CD4-positive, alpha-beta memory T cell (primary cell): Measurements from ENCODE around the gene CLEC3B. TPM values are rescaled to one million over a fixed set of nuclear protein-coding genes. Genes with fewer than 3 reads are reported as not detected.
"Not testable (repeated sequence)": the region's sequence is repeated elsewhere in the genome, so short reads cannot be mapped to it uniquely, and the experiment has no call there.

Source experiments
- CTCF ChIA-PET: fragments of 350-600 bp; sonication (Branson Sonifier 250); formaldehyde crosslinking; loops from one replicate; lab custom pipeline; 2021; ENCODE audit warnings: inconsistent platforms; ENCODE audit not compliant: partially characterized antibody; lab: Charles Lee
- POLR2A ChIA-PET: fragments of 350-600 bp; sonication (Branson Sonifier 250); formaldehyde crosslinking; loops from one replicate; lab custom pipeline; 2021; ENCODE audit not compliant: partially characterized antibody; lab: Charles Lee
- DNase-seq, 5 donors: peaks; one replicate each; pipeline versions ENCODE4 v3.0.0 to v3.0.0-alpha.2; 2020 to 2022; ENCODE audit warnings: mixed read lengths in 1 of 5
- H3K27ac ChIP-seq: one replicate; pipeline ENCODE4 v1.7.0; 2013; ENCODE audit warnings: low read depth, low read length
- H3K27me3 ChIP-seq: 2 replicates; pipeline ENCODE4 v1.7.0; 2013; ENCODE audit warnings: mild to moderate bottlenecking, low read length, moderate library complexity; ENCODE audit not compliant: insufficient read depth
- H3K36me3 ChIP-seq: 2 replicates; pipeline ENCODE4 v1.7.0; 2013; ENCODE audit warnings: mild to moderate bottlenecking, low read length, moderate library complexity; ENCODE audit not compliant: insufficient read depth
- H3K4me1 ChIP-seq: 2 replicates; pipeline ENCODE4 v1.7.0; 2013; ENCODE audit warnings: mild to moderate bottlenecking, low read length, moderate library complexity; ENCODE audit not compliant: insufficient read depth
- H3K4me3 ChIP-seq, 2 donors: one replicate each; pipeline ENCODE4 v1.7.0; 2013; ENCODE audit warnings: low read length in 2 of 2, mild to moderate bottlenecking in 1 of 2
- H3K9me3 ChIP-seq, 2 donors: one replicate each; pipeline ENCODE4 v1.7.0; 2013; ENCODE audit warnings: low read length in 2 of 2, control low read depth in 1 of 2; ENCODE audit not compliant: control insufficient read depth in 1 of 2
- H3K27ac Mint-ChIP-seq, 7 donors: one replicate each; pipeline ENCODE4 v1.8.0; 2020 to 2021; ENCODE audit warnings: mixed read lengths in 7 of 7, mild to moderate bottlenecking in 6 of 7, inconsistent platforms in 3 of 7, moderate library complexity in 3 of 7
- H3K27me3 Mint-ChIP-seq, 2 donors: one replicate each; pipeline ENCODE4 v1.8.0; 2020 to 2021; ENCODE audit warnings: mixed read lengths in 2 of 2
- H3K36me3 Mint-ChIP-seq, 2 donors: one replicate each; pipeline ENCODE4 v1.8.0; 2020 to 2021; ENCODE audit warnings: mixed read lengths in 2 of 2, inconsistent platforms in 1 of 2, mild to moderate bottlenecking in 1 of 2
- H3K4me1 Mint-ChIP-seq, 4 donors: one replicate each; pipeline ENCODE4 v1.8.0; 2020 to 2021; ENCODE audit warnings: mixed read lengths in 4 of 4, mild to moderate bottlenecking in 1 of 4
- H3K4me3 Mint-ChIP-seq, 8 donors: one replicate each; pipeline ENCODE4 v1.8.0; 2020 to 2021; ENCODE audit warnings: mixed read lengths in 8 of 8, mild to moderate bottlenecking in 7 of 8, moderate library complexity in 6 of 8, inconsistent platforms in 3 of 8
- H3K9me3 Mint-ChIP-seq, 8 donors: one replicate each; pipeline ENCODE4 v1.8.0; 2020 to 2021; ENCODE audit warnings: mixed read lengths in 8 of 8, mild to moderate bottlenecking in 5 of 8, inconsistent platforms in 3 of 8, moderate library complexity in 1 of 8
- intact Hi-C: fragments of 100-400 bp; cut with micrococcal nuclease; formaldehyde crosslinking; loops from one replicate; pipeline ENCODE4 v1.15.1; 2023
- polyA plus RNA-seq, 2 donors: library from polyadenylated mRNA; unstranded; fragments of 300-500 nt; fragmentation: Illumina TruSeq; gene quantifications; one replicate each; pipeline ENCODE4 v1.2.3, GENCODE V29; 2021
- total RNA-seq, 2 experiments: library from RNA; stranded (reverse); gene quantifications; one replicate each; pipeline ENCODE4 v1.2.3, GENCODE V29; 2021

CLEC3B gene
- total and polyA plus RNA-seq, 4 experiments from 2014 or later = 1.2 to 1.5 TPM; not detected in 2

DNA sequence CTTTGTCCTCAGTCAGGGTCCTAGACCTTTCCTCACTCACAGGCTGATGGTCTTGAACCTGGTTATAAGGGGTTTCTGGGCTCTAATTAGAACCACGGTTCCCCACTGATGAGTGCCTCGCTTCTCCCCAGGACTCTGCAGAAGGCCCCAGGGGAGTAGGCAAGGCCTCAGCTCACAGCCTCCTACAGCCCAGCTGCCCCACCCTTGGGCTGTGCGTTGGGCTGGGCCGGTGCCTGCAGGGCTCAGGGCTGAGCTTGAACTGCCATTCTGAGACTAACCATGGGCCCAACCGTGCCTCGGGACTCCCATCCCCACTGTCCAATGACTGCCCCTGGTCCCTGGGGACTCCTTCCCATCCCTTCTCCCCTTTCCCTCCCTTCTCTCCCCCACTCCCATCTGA, 25.6 kb downstream of the CLEC3B start:
- ChIA-PET CTCF (interaction anchor here (7.8 kb wide), 1 partner anchor 10 kb away, joined by 42 read pairs; no protein-coding TSS in a partner anchor), POLR2A (no interaction called here)
- H3K27ac ChIP-seq = no peak overlapping the region
- H3K36me3 ChIP-seq = no peaks in the 10 kb centered on the region
- Mint-ChIP-seq H3K27ac (no peak overlapping the region), H3K4me3 (no peak overlapping the region), H3K36me3 (no peaks in the 10 kb centered on the region), H3K4me1 (peaks cover 0 to 7% (median 4%) of the 10 kb centered on the region in 4 donors), H3K27me3 (peaks cover 7 to 10% of the 10 kb centered on the region in 2 donors), H3K9me3 (no peaks in the 10 kb centered on the region)
- DNase-seq = no peak
- no peaks in the 10 kb centered on the region for H3K4me1 ChIP-seq
- no peaks in the 10 kb centered on the region for H3K9me3 ChIP-seq
- H3K4me3 ChIP-seq = no peak overlapping the region
- H3K27me3 ChIP-seq = no peaks in the 10 kb centered on the region
- intact Hi-C loops = no loop called here

DNA sequence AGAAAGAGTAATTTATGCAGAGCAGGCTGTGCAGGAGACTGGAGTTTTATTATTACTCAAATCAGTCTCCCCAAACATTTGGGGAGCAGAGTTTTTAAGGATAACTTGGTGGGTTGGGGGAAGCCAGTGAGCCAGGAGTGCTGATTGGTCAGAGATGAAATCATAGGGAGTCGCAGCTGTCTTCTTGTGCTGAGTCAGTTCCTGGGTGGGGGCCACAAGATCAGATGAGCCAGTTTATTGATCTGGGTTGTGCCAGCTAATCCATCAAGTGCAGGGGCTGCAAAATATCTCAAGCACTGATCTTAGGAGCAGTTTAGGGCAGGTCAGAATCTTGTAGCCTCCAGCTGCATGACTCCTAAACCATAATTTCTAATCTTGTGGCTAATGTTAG, 27.7 kb downstream of the CLEC3B start:
- H3K4me3 Mint-ChIP-seq, H3K36me3 Mint-ChIP-seq, H3K27ac Mint-ChIP-seq, POLR2A ChIA-PET, H3K9me3 Mint-ChIP-seq, H3K27me3 ChIP-seq, DNase-seq, H3K36me3 ChIP-seq, H3K4me1 ChIP-seq, H3K4me1 Mint-ChIP-seq, intact Hi-C loops, H3K27ac ChIP-seq, H3K4me3 ChIP-seq, H3K9me3 ChIP-seq: not testable (repeated sequence)
- CTCF ChIA-PET = interaction anchor here (5.5 to 7.8 kb wide), 2 partner anchors 12 to 157 kb away, joined by 22 to 42 read pairs; no protein-coding TSS in a partner anchor
- peaks cover 11 to 13% of the 10 kb centered on the region in 2 donors for H3K27me3 Mint-ChIP-seq

DNA sequence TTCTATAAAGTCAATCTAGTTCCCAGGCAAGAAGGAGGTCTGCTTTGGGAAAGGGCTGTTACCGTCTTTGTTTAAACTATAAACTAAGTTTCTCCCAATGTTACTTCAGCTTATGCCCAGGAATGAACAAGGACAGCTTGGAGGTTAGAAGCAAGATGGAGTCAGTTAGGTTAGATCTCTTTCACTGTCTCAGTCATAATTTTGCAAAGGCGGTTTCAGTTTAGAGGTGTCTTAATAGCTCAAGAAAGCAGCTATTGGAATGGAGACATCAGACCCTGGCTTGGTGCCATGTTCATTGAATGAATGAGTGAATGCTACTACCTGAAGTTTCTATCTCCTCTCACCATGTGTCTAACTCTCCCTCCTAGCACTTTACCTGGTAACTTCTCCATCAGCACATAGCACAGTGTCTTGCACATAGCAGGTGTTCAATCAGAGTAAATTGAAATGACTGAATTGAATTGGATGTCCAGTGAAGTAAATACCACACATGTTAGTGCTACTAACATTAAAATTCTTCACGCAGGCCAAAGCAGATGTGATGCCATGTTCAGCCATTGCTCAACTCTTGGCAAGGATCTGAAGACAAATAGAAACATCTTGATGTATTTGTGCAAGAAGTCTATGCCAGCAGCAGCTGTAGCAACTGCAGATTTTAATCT, 28.2 kb downstream of the CLEC3B start:
- intact Hi-C loops = no loop called here
- Mint-ChIP-seq H3K4me3 (no peak overlapping the region), H3K9me3 (no peaks in the 10 kb centered on the region), H3K4me1 (peaks cover 0 to 7% (median 4%) of the 10 kb centered on the region in 4 donors), H3K27me3 (peaks cover 9 to 11% of the 10 kb centered on the region in 2 donors), H3K27ac (no peak overlapping the region), H3K36me3 (no peaks in the 10 kb centered on the region)
- Histone ChIP-seq H3K36me3 (no peaks in the 10 kb centered on the region), H3K27ac (no peak overlapping the region), H3K4me3 (no peak overlapping the region), H3K9me3 (no peaks in the 10 kb centered on the region), H3K27me3 (no peaks in the 10 kb centered on the region), H3K4me1 (no peaks in the 10 kb centered on the region)
- CTCF ChIA-PET = interaction anchor here (1.7 to 7.8 kb wide), 3 partner anchors 12 to 247 kb away, joined by 3 to 42 read pairs (median 22); no protein-coding TSS in a partner anchor
- POLR2A ChIA-PET = no interaction called here
- no peak for DNase-seq

DNA sequence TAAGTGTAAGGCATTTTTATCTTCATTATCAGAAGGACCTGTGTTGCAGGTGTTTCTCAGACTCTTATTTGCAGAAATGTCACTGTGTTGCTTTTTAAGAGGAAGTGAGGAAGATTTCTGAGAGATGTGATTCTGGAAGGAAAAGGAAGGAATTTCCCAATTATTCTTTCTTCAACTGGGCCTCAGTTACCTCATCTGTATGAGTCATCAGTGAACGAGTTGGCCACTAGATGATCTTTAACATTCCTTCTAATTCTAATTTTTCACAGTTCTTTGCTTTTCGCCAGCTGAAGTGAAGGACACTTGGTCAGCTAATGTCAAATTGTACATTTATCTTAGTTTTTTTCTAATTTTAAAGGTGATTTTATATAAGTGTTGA, 28.9 kb downstream of the CLEC3B start:
- Mint-ChIP-seq H3K4me1 (peaks cover 0 to 7% (median 4%) of the 10 kb centered on the region in 4 donors), H3K36me3 (no peaks in the 10 kb centered on the region), H3K27me3 (peaks cover 6 to 11% of the 10 kb centered on the region in 2 donors), H3K27ac (no peak overlapping the region), H3K9me3 (no peaks in the 10 kb centered on the region), H3K4me3 (no peak overlapping the region)
- no peaks in the 10 kb centered on the region for H3K36me3 ChIP-seq
- H3K27me3 ChIP-seq = no peaks in the 10 kb centered on the region
- ChIA-PET CTCF (interaction anchor here (1.2 to 7.8 kb wide), 6 partner anchors 13 to 247 kb away, joined by 3 to 42 read pairs (median 4); no protein-coding TSS in a partner anchor), POLR2A (no interaction called here)
- no peaks in the 10 kb centered on the region for H3K9me3 ChIP-seq
- no peak overlapping the region for H3K4me3 ChIP-seq
- intact Hi-C loops = no loop called here
- no peak for DNase-seq
- H3K4me1 ChIP-seq = no peaks in the 10 kb centered on the region
- H3K27ac ChIP-seq = no peak overlapping the region

DNA sequence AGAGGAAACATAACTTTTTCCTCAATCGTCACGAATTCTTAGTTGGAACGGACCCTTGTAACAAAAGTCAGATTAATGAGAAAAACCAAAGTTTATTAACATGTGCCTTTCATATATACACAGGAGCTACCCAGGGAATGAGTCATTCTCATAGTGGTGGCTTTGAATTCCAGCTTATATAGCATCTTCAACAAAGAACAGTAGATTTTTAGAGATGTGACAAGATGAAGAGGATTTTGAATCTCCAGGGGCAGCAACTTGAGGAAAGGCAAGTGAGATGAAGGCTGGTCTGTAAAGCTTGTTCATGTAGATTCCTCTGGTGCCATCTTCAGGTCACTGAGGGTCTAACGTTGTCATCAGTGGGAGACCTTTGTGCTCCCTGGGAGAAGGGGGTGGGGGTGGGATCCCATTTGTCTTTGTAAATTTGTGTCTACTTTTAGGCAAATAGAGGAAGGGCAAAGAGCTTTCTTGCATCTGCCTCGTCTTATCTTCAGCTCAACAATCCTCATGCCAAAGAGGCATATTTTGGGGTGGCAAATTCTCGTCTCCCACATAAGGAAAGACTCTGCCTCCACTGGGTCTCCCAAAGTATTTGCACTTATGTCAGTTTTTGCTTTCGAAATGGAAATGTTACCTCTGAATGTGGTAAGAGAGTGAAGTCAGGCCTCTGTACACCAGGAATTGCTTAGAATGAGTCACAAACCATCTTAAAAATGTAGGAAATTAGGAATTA, 29.5 kb downstream of the CLEC3B start:
- Mint-ChIP-seq H3K36me3 (no peaks in the 10 kb centered on the region), H3K4me3 (no peak overlapping the region), H3K27ac (no peak overlapping the region), H3K27me3 (peaks cover 6 to 11% of the 10 kb centered on the region in 2 donors), H3K4me1 (peaks cover 0 to 7% (median 4%) of the 10 kb centered on the region in 4 donors), H3K9me3 (no peaks in the 10 kb centered on the region)
- no peaks in the 10 kb centered on the region for H3K36me3 ChIP-seq
- H3K27ac ChIP-seq = no peak overlapping the region
- no peaks in the 10 kb centered on the region for H3K4me1 ChIP-seq
- H3K27me3 ChIP-seq = no peaks in the 10 kb centered on the region
- no peaks in the 10 kb centered on the region for H3K9me3 ChIP-seq
- ChIA-PET POLR2A (no interaction called here), CTCF (interaction anchor here (1.2 to 7.8 kb wide), 6 partner anchors 13 to 246 kb away, joined by 3 to 42 read pairs (median 4); no protein-coding TSS in a partner anchor)
- no peak overlapping the region for H3K4me3 ChIP-seq
- intact Hi-C loops = no loop called here
- DNase-seq = no peak

DNA sequence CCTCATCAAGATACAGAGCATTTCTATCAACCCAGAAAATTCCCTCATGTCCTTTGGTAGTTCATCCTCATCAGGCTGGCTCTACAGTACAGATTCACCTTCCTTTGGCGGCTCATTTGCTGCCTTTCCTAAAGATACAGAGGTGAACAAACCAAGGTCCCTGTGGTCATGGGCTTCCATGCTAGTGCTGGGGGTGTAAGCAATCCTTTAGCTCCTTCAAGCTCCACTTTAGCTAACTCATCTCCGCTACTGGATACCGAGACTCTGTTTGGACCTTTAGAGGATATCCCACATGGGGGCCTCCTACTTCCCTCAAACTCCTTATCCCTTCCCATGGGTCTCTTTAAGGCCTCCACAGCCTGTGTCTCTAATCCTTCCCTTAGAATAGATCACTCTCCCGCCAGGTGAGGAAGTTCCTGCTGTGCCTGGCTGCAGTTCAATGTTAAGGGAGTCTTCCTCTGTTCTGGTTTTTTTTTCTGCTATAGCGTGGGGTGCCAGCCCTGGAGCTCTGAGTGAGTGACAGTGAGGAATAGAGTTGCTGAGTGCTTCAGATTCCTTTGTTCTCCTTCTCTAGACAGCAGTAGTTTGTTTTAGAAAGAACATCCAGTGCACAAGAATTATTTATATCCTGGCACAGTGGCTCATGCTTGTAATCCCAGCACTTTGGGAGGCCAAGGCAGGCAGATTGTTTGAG, 30.7 kb downstream of the CLEC3B start:
- no peaks in the 10 kb centered on the region for H3K27me3 ChIP-seq
- Mint-ChIP-seq H3K9me3 (no peaks in the 10 kb centered on the region), H3K36me3 (no peaks in the 10 kb centered on the region), H3K27me3 (peaks cover 4 to 10% of the 10 kb centered on the region in 2 donors), H3K4me1 (peaks cover 0 to 7% (median 4%) of the 10 kb centered on the region in 4 donors), H3K27ac (no peak overlapping the region), H3K4me3 (no peak overlapping the region)
- H3K9me3 ChIP-seq = no peaks in the 10 kb centered on the region
- H3K27ac ChIP-seq = no peak overlapping the region
- no peaks in the 10 kb centered on the region for H3K4me1 ChIP-seq
- H3K36me3 ChIP-seq = no peaks in the 10 kb centered on the region
- intact Hi-C loops = no loop called here
- ChIA-PET POLR2A (no interaction called here), CTCF (interaction anchor here (1.5 to 7.8 kb wide), 3 partner anchors 15 to 154 kb away, joined by 4 to 42 read pairs (median 22); no protein-coding TSS in a partner anchor)
- no peak overlapping the region for H3K4me3 ChIP-seq
- no peak for DNase-seq

DNA sequence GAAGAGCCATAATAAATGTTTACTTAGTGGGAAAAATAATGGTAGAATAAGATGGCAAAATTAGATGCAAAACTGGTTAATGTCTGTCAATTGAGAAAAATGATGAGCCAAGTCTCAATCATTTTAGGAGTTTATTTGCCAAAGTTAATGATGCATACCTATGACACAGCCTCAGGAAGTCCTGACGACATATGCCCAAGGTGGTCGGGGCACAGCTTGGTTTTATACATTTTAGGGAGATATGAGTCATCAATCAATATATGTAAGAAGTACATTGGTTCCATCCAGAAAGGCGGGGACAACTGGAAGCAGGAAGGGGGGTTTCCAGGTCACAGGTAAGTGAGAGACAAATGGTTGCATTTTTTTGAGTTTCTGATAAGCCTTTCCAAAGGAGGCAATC, 31.5 kb downstream of the CLEC3B start:
- Mint-ChIP-seq H3K36me3 (no peaks in the 10 kb centered on the region), H3K27ac (no peak overlapping the region), H3K27me3 (peaks cover 4 to 8% of the 10 kb centered on the region in 2 donors), H3K9me3 (no peaks in the 10 kb centered on the region), H3K4me1 (peaks cover 0 to 7% (median 4%) of the 10 kb centered on the region in 4 donors), H3K4me3 (no peak overlapping the region)
- no peaks in the 10 kb centered on the region for H3K27me3 ChIP-seq
- no peaks in the 10 kb centered on the region for H3K4me1 ChIP-seq
- intact Hi-C loops = no loop called here
- H3K4me3 ChIP-seq = no peak overlapping the region
- no peaks in the 10 kb centered on the region for H3K9me3 ChIP-seq
- no peaks in the 10 kb centered on the region for H3K36me3 ChIP-seq
- DNase-seq = no peak
- ChIA-PET CTCF (interaction anchor here (5.5 to 7.8 kb wide), 2 partner anchors 15 to 153 kb away, joined by 22 to 42 read pairs; no protein-coding TSS in a partner anchor), POLR2A (no interaction called here)
- H3K27ac ChIP-seq = no peak overlapping the region
